Central memory CD4-positive, alpha-beta T cell (primary cell): ENCODE data around the gene MOK.
A peak's percentile ranks its signal among the peaks of the same experiment; 100 is the strongest.
"Not testable (repeated sequence)": the region's sequence is repeated elsewhere in the genome, so short reads cannot be mapped to it uniquely, and the experiment has no call there.

ENCODE experiments used
- DNase-seq: peaks from one replicate; pipeline ENCODE4 v3.0.0; 2022

The MOK gene

DNA sequence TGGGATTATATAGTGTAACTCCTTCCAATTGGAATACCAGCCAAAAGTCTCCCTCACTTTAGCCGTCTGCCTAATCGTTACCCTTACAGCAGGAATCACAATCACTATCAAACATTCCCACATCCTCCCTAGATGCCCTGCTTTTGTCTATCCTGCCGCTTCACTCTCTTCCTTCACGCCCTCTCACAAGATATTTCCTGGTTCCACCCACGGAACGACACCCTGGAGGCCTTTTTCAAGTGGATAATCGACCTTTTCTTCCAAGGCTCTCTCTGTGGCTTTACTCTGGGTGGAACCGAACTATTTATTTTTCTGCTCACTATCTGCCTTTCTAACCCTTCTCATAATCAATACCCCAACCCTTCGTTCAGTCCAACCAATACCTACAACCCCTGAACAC, 58.9 kb downstream of the MOK start:
- no peak for DNase-seq

DNA sequence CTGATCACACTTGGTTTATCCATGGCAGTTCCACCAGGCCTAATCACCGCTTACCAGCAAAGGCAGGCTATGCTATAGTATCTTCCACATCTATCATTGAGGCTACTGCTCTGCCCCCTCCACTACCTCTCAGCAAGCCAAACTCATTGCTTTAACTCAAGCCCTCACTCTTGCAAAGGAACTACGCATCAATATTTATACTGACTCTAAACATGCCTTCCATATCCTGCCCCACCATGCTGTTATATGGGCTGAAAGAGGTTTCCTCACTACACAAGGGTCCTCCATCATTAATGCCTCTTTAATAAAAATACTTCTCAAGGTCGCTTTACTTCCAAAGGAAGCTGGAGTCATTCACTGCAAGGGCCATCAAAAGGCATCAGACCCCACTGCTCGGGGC, 61.2 kb downstream of the MOK start:
- DNase-seq = not testable (repeated sequence)

DNA sequence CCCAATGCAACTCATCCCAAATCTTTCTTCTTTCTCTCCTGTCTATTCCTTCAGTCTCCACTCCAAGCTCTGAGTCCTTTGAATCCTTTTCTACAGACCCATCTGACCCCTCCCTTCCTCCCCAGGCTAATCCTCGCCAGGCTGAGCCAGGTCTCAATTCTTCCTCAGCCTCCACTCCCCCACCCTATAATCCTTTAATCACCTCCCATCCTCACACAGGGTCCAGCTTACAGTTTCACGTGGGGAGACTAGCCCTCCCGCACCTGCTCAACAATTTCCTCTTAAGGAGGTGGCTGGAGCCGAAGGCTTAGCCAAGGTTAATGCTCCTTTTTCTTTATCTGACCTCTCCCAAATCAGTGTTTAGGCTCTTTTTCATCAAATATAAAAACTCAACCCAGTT, 63.8 kb downstream of the MOK start:
- DNase-seq = no peak

DNA sequence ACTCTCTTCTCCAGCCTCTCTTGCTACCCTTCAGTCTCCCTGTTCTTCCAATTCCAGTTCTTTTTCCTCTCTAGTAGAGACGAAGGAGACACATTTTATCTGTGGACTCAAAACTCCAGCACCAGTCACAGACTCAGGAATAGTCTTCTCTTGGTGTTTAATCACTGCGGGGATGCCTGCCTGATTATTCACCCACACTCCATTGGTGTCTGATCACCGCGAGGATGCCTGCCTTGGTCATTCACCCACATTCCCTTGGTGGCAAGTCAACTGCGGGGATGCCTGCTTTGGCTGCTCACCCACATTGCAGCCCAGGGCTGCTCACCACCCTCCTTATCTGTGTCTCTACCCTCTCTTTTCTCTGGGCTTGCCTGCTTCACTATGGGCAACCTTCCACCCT, 64.5 kb downstream of the MOK start:
- not testable (repeated sequence) for DNase-seq

DNA sequence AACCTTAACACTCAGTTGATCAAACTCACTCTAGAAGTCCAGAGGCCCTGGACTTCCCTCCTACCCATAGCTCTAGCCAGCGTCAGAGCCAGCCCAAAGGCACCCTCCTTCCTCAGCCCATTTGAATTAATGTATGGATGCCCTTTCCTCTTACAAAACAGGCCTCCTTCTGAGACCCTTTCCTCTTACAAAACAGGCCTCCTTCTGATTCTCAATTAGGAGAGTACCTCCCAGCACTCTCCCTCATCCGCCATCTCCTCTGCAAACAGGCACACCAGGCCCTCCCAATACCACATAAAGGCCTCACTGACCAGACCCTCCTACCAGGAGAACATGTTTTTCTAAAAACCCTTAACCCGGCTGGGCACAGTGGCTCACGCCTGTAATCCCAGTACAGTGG, 65.7 kb downstream of the MOK start:
- no peak for DNase-seq

DNA sequence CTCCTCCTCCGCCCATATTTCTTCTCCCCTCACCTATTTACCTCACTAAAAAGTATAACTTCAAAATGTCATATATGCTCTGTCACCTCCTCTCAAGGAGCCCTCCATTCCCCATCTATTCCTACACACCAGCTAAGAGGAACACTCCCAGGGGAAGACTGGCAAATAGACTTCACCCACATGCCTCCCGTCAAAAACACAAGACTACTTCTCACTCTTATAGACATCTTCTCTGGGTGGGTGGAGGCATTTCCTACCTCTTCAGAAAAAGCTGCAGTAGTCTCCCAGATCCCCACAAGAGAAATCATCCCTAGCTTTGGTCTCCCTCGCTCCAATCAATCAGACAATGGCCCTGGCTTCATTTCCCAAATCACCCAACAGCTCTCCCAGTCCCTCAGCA, 66.2 kb downstream of the MOK start:
- no peak for DNase-seq

DNA sequence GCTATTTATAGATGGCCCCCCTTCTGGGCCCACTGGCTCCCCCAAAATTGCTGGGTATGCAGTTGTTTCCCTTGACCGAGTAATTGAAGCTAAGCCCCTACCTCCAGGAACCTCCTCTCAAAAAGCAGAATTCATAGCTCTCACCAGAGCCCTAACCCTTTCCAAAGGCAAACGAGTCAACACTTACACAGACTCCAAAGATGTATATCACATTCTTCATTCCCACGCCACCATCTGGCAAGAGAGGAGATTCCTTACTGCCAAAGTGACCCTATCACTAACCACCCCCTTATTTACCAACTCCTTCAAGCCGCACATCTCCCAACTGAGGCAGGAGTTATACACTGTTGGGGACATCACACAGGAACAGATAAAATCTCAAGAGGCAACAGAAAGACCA, 66.8 kb downstream of the MOK start:
- DNase-seq = no peak

DNA sequence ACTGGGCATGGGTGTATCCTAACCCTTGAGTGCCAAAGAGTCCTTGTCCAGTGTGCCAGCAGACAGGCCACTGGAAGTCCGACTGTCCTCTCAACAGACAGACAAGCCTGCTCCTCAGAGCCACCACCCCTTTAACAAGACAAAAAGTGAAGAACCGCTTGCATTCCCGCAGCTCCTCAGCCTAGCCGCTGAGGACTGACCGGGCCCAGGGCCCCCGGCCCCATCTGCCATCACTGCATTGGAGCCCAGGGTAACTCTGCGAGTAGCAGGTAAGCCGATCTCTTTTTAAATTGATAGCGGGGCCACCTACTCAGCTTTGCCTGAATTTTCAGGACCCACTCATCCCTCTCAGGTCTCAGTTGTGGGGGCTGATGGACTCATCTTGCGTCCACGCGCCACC, 68.9 kb downstream of the MOK start:
- DNase-seq = no peak

DNA sequence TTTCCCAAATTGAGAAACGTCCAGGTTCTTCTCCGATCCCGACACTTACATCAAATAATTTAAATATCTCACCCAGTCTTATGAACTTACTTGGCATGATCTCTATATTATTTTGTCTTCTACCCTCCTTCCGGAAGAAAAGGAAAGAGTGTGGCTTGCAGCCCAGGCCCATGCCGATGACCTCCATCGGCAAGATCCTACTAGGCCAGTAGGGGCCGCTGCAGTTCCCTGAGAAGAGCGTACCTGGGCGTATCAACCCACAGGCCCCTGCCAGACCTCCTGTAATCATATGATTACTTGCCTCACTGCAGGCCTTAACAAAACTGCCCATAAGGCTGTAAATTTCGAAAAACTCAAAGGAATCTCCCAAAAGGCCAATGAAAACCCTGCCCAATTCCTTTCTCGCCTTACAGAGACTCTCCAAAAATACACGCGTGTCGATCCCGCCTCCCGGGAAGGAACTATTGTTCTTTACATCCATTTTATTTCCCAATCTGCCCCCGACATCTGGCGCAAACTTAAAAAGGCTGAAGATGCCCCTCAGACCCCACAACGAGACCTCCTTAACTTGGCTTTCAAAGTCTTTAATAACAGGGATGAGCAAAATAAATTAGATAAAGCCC, 69.6 kb downstream of the MOK start:
- peak; percentile 57 for DNase-seq

DNA sequence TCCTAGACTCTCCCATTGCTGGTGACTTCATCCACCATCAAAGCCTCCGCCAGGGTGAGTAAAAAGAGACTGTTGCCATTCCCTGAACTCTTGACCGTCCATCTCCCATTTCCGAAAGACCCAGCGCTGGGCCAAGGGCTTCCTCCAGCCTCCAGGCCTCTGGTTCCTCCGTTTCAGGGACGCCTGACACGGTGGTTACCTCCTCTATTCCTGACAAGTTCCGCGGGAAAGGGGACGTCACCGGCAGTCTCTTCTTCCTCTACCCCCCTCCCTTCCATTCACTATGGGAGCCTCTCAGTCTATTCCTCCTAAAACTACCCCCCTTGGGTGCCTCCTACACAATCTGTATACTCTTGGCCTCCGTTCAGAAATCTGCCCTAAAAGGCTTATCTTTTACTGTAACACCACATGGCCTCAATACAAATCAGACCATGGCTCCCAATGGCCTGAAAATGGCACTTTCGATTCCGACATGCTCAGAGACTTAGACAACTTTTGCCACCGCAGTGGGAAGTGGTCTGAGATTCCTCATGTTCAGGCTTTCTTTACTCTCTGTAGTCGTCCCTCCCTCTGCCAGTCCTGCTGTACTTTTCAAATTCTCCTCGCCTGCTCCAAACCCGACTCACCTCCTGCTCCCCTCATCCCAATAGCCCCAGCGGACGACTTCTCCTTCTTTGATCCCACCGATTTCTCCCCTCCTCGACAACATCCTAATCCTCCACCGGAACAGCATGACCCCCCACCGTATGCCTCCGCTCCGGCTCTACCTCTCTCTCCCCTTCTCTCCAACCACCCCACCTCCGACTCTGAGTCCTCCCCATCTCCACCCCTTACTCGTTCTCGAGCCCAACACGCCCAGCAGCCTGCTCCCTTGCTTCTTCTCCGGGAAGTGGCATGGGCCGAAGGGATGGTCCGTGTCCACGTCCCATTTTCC, 70.4 kb downstream of the MOK start:
- DNase-seq = no peak

DNA sequence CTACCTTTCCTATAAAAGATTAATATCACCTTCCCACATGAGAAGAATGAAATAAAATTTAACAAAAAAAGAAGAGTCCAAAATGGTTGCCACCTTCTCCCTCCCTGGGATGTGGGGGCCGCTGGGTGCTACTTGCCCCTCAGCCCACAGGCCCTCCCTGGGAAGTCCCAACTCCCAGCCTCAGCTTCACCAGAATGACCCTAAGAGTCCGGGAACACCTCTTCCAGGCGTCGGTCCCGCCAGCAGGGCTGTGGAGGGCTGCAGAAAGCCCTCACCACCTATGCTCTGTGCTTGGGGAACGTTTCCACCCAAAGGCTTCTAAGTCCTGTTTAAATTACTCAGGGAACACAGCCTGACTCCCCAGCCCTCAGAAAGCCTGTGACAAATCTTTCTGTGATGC, 71.9 kb downstream of the MOK start:
- DNase-seq = no peak

DNA sequence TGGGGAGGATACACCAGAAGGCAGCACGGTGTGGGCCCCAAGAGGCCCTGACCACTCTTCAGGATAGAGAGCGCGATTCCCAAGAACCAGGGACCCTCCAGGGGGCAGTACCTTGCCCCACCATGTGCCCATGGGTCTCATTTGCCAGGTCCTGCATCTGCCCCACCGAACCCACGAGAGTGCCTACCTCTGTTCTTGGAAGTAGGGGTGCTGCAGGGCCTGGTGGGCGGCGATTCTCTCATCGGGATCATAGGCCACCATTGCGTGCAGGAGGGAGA, 72.7 kb downstream of the MOK start:
- no peak for DNase-seq

DNA sequence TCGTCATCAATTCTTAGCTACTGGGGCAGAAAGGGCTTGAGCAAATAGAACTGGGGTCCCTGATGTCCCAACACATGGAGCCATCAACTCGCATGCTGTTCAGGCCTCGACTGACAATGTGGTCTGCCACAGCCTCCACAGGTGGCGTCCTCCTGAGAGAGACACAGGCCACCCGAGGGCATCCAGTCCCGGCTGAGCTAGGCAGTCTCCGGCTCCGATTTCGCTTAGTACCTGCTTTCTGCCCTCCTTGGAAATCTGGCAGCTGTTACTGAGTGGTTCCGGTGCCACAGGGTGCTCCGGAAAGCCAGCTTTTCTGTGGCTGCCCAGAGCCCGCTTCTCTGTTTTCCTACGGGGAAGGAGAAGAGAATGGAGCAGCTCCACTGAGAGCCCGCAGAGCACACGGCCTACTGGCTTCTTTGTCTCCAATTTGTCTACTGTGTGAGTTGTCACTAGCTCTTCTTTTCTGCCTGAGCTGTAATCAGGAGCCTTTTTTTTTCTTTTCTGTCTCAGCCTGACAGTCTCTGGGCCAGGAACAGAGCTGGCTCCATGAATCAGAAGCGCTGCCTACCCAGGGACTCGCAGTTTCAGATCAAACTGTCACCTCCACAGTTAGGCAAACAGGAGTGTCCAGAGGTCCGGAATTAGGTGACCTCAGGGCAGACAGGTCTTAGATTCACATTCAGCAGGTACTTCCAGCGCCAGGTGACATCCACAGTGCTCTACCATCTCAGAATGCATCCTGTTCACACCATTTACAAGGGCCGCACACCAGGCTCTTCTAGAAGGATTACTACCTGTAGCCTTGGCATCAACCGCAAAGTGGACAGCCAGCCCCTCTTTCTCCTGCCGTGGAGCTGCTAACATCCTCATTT, 73.3 kb downstream of the MOK start:
- no peak for DNase-seq

DNA sequence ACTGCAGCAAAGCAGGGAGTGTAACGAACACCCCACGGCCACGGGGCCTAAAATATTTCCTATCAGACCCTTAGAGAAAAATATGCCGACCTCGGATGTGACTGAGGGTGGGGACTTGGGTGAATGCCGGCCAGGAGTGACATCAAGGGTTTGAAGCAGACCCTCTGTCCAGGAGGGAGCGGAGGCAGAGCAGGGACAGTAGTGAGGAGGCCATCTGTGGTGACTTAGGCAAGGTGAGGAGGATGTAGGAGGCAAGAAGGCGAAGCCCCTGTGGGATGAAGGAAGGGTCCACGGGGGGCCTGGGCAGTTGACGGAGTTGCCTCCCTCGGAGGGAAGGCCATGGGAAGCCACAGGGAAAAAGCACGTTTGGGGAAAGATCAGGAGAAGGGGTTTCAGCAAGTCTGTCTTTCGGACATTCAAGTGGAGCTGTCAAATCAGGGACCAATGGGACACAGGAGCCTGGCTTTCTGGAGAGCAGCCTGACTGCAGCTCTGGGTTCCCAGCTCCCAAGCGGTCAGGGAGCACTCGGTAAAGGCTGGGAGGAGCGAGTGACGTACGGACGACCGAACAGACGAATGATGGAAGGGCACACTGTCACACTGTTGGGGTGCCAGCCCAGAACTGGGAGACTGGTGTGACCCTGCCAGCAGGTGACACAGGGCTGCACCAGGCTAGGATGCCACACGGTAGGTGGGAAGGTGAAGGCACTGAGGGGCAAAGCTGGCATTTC, 74.3 kb downstream of the MOK start:
- no peak for DNase-seq

DNA sequence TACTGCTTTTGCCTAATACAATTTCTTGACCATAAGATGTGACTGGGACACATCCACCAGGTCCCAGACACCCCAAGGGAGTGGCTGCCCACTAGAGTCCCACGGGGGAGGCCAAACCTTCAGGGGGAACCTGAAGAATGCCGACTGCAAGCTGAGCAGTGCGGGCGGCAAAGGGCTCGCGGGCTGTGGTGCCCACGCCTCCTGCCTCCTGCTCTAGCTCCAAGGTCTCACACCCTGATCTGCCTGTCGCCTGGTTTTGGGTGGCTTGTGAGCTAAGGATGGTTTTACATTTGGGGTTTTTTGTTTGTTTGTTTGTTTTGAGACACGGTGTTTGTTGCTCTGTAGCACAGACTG, 75.2 kb downstream of the MOK start:
- no peak for DNase-seq

DNA sequence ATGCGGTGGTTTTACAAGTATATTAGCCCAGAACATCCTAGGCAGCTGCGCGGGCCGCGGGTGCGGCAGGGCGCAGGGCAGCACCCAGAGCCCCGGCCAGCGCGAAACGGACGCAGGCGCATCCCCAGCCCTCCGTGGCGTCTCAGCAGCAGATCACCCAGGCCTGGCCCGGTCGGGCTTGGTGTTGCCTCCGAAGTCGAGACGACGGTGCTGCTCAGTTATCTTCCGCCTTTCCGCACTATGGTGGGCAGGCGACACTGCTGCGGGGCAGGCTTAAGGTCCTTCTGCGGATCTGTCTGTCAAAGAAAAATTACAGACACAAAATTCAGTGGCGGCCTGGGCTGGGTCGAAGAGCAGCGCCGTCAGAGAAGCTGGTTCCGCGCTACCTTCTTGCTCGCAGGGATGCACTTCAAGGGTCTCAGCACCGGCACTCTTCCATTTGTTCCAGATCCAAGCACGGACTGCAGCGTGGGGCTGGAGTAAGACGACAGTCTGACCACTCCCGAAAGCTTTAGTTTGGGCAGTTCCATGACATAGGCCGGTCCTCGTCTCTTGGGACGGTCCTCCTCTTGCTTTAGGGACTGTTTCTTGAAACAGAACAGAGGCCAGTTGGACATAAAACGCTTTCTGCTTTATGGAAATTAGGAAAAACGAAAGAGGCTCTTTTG, 75.8 kb downstream of the MOK start:
- no peak for DNase-seq

DNA sequence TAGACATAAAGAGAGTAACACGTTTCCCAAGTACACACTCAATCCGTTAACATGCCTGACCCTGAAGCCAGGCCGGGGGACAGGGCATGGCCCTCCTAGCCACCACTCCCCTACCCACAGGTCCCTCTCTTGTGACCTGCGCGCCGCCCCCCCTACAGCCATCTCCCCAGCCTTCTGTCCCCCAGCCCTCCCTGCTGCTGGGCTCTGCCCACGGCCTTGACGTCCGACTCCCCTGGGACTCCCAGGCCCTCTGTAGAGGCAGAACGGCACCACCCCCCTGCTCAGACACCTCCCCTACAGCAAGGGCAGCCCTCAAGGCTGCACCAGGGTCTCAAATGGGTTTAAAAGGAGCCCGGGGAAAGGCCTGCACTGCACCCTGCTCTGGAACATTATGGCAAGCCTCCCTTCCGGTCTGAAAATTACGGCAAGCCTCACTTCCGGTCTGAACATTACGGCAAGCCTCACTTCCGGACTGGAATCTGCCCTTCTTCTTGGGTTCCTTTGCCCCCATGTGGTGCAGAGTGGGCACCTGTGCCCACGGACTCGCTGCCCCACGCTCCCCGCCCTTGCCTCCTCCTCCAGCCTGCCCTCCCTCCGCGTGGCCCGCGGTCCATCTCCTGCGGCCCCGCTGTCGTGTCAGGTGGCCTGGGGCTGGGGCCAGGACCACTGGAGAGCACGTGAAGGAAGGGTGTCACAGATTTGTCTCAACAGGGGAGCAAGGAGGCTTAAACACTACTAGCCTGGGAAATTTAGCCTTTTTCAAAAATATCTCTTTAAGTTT, 77.6 kb downstream of the MOK start:
- DNase-seq = no peak

DNA sequence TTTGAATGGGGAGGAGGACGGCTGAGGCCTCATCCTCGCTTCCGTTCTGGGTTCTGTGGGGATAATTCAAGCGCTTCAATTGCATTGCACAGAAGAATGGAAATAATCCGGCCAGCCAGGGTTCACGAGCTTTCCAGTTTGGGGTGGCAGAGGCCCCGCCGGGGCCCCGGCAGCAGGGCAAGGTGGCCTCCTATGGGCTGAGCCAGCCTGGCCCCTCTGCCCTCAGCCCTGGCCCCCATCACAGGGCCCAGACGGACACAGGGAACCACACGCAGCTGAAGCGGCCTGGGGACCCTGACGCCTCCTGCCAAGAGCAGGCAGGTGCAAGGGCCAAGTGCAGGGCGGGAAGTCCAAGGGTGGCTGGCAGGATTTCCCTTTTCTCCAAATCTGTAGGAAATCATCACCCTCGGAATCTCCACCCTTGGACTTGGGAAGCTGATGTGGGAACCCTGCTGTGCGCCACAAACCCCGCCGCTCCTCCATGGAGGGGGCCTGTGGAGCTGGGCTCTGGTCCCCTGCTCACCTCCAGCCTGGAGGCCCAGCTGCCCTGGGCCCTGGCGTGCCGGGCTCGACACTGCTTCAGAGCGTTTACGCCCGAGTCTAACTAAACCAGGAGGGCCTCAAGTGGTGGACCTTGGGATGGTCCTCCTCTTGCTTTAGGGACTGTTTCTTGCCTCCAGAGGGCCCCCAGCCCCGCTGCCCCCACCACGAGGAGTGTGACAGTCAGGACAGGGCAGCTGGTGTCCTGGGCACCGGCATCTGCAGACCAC, 78.4 kb downstream of the MOK start:
- no peak for DNase-seq

DNA sequence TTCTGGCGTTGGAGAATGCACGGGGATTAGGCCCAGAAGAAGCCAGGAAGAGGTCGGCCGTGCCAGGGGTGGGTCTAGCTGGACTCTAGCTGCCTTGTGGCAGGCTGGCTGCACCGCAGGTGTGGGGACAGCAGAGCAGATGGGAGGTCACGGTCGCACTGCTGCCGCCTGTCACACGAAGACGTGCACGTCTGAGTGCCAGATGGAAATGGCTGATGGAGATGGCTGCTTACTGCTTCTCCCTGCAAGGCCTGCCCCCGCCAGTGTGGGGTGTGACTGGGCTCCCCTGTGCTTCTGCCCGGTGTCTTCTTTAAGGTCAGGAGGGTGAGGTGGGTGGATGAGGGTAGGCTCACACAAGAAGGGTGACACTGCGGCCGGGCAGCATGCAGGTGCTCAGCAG, 79.0 kb downstream of the MOK start:
- DNase-seq = no peak

DNA sequence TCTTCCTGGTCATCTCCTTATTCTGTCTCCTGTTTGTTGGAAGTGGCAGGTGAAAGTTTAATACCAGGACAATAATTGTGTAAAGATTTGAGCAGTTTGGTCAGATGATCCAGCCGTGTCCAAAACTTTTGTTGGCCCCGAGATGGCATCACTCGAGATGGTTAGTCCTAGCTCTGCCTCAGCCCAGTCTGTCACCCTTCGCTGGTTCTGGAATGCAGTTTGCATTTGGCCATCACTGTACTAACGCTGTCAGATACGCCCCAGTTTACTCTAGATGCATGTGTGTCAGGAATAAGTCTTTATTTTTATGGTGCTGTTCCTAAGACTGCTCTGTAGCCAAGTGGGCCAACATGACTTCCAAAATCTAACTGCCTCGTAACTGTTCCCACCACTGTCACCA, 79.6 kb downstream of the MOK start:
- DNase-seq = no peak

DNA sequence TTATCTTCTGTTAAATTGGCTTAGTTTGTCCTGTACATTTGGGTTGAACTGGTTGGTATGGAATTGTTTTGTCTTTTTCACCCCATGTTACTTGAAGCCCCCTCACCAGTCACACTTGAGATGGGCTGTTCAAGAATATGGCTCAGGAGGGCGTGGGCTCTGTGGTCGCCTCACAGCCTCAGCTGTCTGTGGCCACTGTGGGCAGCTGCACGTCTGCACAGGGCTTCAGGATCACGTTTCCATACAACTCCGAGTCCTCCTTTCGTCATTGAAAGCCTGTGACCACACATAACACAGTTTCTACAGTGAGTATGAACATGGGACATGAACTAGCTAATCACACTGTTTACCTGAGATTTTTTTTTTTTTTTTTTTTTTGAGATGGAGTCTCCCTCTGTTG, 81.3 kb downstream of the MOK start:
- no peak for DNase-seq
